ENCODE results near the gene ABCB10. TPM values are rescaled to one million over a fixed set of nuclear protein-coding genes. Genes with fewer than 3 reads are reported as not detected.
A peak's percentile ranks its signal among the peaks of the same experiment; 100 is the strongest.
"Not testable (repeated sequence)": the region's sequence is repeated elsewhere in the genome, so short reads cannot be mapped to it uniquely, and the experiment has no call there.

ABCB10 gene
- total RNA-seq, 1 donor from 2014 or later, result 17.3 TPM

GRCh38 chr1:229597877-229598276 is 39.4 kb upstream of the ABCB10 start:
- Histone ChIP-seq H3K36me3 (peaks cover 48% of the 10 kb centered on the region), H3K27me3 (no peaks in the 10 kb centered on the region)
- no peak for ATAC-seq

GRCh38 chr1:229596925-229597699 is 38.6 kb upstream of the ABCB10 start:
- Histone ChIP-seq H3K36me3 (peaks cover 47% of the 10 kb centered on the region), H3K4me1 (peaks cover 16% of the 10 kb centered on the region), H3K27me3 (no peaks in the 10 kb centered on the region), H3K9me3 (no peaks in the 10 kb centered on the region), H3K4me3 (no peak overlapping the region), H3K27ac (peak overlapping the region; percentile 27)
- intact Hi-C loops (cut with DNase I), result no loop called here
- DNase-seq (no peak), ATAC-seq (peak; percentile 77)
- no peak for TF ChIP-seq CTCF (IDR thresholded peaks at IDR 0.05)

More at GRCh38 chr1:229597877-229598276, 39.4 kb upstream of the ABCB10 start:
- Histone ChIP-seq H3K9me3 (no peaks in the 10 kb centered on the region), H3K4me3 (no peak overlapping the region), H3K27ac (peak overlapping the region; percentile 27), H3K4me1 (peaks cover 16% of the 10 kb centered on the region)
- intact Hi-C loops (cut with DNase I), result no loop called here
- no peak for DNase-seq
- no peak for TF ChIP-seq CTCF (IDR thresholded peaks at IDR 0.05)

- peak overlapping the region; percentile 49 for H3K27ac ChIP-seq
- peaks cover 35% of the 10 kb centered on the region for H3K36me3 ChIP-seq
Measured at GRCh38 chr1:229595876-229596275, 37.4 kb upstream of the ABCB10 start.

GRCh38 chr1:229594227-229595008 is 35.9 kb upstream of the ABCB10 start:
- Histone ChIP-seq H3K9me3 (no peaks in the 10 kb centered on the region), H3K27ac (no peak overlapping the region), H3K36me3 (peaks cover 26% of the 10 kb centered on the region), H3K27me3 (no peaks in the 10 kb centered on the region), H3K4me3 (no peak overlapping the region), H3K4me1 (peaks cover 16% of the 10 kb centered on the region)
- ATAC-seq (no peak), DNase-seq (no peak)
- TF ChIP-seq CTCF (IDR thresholded peaks at IDR 0.05), result no peak
- intact Hi-C loops (cut with DNase I), result no loop called here

More at GRCh38 chr1:229595876-229596275, 37.4 kb upstream of the ABCB10 start:
- DNase-seq; intact Hi-C loops (cut with DNase I); H3K4me3 ChIP-seq; H3K9me3 ChIP-seq; ATAC-seq; H3K27me3 ChIP-seq: not testable (repeated sequence)
- peaks cover 16% of the 10 kb centered on the region for H3K4me1 ChIP-seq

GRCh38 chr1:229593800-229594199 is 35.3 kb upstream of the ABCB10 start:
- no peak for DNase-seq
- no peak for ATAC-seq
- intact Hi-C loops (cut with DNase I), result no loop called here
- Histone ChIP-seq H3K27ac (no peak overlapping the region), H3K36me3 (peaks cover 26% of the 10 kb centered on the region), H3K27me3 (no peaks in the 10 kb centered on the region), H3K9me3 (no peaks in the 10 kb centered on the region), H3K4me3 (no peak overlapping the region), H3K4me1 (peaks cover 16% of the 10 kb centered on the region)
- no peak for TF ChIP-seq CTCF (IDR thresholded peaks at IDR 0.05)

- DNase-seq, result no peak
- no peak overlapping the region for H3K27ac ChIP-seq
Measured at GRCh38 chr1:229590119-229590518, 31.6 kb upstream of the ABCB10 start.

More at GRCh38 chr1:229590119-229590518, 31.6 kb upstream of the ABCB10 start:
- intact Hi-C loops (cut with DNase I), result no loop called here
- Histone ChIP-seq H3K9me3 (no peaks in the 10 kb centered on the region), H3K4me1 (no peaks in the 10 kb centered on the region), H3K36me3 (peaks cover 26% of the 10 kb centered on the region), H3K27me3 (no peaks in the 10 kb centered on the region), H3K4me3 (no peak overlapping the region)
- no peak for TF ChIP-seq CTCF (IDR thresholded peaks at IDR 0.05)
- no peak for ATAC-seq

All from upper lobe of right lung (tissue), 1 donor.